WTC11 (cell line): ENCODE measurements around the gene TROAP.
A peak's percentile ranks its signal among the peaks of the same experiment; 100 is the strongest.

Source experiments
- CBFB ChIP-seq: sonication (generic); formaldehyde crosslinking; IDR thresholded peaks from 2 replicates; pipeline ENCODE4 v1.8.1; 2022; ENCODE audit warnings: mild to moderate bottlenecking, low read depth, missing genetic modification reagents
- ZNF416 ChIP-seq: fragments of 250-450 bp; sonication (Bioruptor Pico); IDR thresholded peaks from 2 replicates; pipeline ENCODE4 v1.9.0; 2021; ENCODE audit warnings: mild to moderate bottlenecking, inconsistent platforms
- TF ChIP-seq, protein P1 (sequence below): sonication (generic); formaldehyde crosslinking; conservative IDR thresholded peaks from 2 replicates; pipeline ENCODE4 v1.8.1; 2022; ENCODE audit warnings: mild to moderate bottlenecking, missing genetic modification reagents
- TF ChIP-seq, protein P2 (sequence below): fragments of 200-600 bp; IDR thresholded peaks from 2 replicates; pipeline ENCODE4 v1.8.0; 2022; ENCODE audit warnings: antibody characterized with exemption
- TF ChIP-seq, protein P3 (sequence below): sonication (generic); formaldehyde crosslinking; IDR thresholded peaks from 2 replicates; pipeline ENCODE4 v1.8.1; 2023; ENCODE audit warnings: mild to moderate bottlenecking, missing genetic modification reagents, borderline replicate concordance
- TF ChIP-seq, protein P4 (sequence below): sonication (generic); formaldehyde crosslinking; IDR thresholded peaks from 2 replicates; pipeline ENCODE4 v1.8.0; 2022; ENCODE audit warnings: mild to moderate bottlenecking, missing genetic modification reagents
- TF ChIP-seq, protein P5 (sequence below): sonication (generic); formaldehyde crosslinking; IDR thresholded peaks from 2 replicates; pipeline ENCODE4 v1.8.0; 2023; ENCODE audit warnings: missing genetic modification reagents
- TF ChIP-seq, protein P6 (sequence below): sonication (generic); formaldehyde crosslinking; IDR thresholded peaks from 2 replicates; pipeline ENCODE4 v1.8.0; 2022; ENCODE audit warnings: mild to moderate bottlenecking, missing genetic modification reagents

DNA sequence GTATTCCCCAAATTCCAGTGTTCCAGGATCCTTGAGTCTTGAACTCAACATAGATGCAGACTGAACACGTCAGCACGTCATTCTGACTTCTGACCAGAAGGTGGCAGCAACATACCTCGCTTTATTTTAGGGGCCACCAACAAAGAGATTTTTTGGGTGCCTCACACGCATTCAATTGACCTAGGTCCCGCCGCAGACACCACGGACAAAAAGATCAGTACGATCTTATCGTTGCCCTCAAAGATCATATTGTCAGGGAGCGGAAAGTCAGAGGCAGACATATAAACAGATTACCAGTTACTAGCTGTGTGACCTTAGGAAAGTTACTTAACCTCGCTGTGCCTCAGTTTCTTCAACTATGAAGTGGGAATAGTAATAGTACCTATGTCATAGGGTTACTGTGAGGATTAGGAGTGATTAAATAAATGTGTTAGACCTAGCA is 34.6 kb upstream of the TROAP start:
- TF ChIP-seq, protein P1, sequence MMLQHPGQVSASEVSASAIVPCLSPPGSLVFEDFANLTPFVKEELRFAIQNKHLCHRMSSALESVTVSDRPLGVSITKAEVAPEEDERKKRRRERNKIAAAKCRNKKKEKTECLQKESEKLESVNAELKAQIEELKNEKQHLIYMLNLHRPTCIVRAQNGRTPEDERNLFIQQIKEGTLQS: no peak
- TF ChIP-seq, protein P2, sequence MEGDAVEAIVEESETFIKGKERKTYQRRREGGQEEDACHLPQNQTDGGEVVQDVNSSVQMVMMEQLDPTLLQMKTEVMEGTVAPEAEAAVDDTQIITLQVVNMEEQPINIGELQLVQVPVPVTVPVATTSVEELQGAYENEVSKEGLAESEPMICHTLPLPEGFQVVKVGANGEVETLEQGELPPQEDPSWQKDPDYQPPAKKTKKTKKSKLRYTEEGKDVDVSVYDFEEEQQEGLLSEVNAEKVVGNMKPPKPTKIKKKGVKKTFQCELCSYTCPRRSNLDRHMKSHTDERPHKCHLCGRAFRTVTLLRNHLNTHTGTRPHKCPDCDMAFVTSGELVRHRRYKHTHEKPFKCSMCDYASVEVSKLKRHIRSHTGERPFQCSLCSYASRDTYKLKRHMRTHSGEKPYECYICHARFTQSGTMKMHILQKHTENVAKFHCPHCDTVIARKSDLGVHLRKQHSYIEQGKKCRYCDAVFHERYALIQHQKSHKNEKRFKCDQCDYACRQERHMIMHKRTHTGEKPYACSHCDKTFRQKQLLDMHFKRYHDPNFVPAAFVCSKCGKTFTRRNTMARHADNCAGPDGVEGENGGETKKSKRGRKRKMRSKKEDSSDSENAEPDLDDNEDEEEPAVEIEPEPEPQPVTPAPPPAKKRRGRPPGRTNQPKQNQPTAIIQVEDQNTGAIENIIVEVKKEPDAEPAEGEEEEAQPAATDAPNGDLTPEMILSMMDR: peak; percentile 80
- TF ChIP-seq, protein P3, sequence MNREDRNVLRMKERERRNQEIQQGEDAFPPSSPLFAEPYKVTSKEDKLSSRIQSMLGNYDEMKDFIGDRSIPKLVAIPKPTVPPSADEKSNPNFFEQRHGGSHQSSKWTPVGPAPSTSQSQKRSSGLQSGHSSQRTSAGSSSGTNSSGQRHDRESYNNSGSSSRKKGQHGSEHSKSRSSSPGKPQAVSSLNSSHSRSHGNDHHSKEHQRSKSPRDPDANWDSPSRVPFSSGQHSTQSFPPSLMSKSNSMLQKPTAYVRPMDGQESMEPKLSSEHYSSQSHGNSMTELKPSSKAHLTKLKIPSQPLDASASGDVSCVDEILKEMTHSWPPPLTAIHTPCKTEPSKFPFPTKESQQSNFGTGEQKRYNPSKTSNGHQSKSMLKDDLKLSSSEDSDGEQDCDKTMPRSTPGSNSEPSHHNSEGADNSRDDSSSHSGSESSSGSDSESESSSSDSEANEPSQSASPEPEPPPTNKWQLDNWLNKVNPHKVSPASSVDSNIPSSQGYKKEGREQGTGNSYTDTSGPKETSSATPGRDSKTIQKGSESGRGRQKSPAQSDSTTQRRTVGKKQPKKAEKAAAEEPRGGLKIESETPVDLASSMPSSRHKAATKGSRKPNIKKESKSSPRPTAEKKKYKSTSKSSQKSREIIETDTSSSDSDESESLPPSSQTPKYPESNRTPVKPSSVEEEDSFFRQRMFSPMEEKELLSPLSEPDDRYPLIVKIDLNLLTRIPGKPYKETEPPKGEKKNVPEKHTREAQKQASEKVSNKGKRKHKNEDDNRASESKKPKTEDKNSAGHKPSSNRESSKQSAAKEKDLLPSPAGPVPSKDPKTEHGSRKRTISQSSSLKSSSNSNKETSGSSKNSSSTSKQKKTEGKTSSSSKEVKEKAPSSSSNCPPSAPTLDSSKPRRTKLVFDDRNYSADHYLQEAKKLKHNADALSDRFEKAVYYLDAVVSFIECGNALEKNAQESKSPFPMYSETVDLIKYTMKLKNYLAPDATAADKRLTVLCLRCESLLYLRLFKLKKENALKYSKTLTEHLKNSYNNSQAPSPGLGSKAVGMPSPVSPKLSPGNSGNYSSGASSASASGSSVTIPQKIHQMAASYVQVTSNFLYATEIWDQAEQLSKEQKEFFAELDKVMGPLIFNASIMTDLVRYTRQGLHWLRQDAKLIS (CRISPR knock-in tag): no peak
- TF ChIP-seq ZNF416 (CRISPR knock-in tag): no peak
- TF ChIP-seq, protein P4, sequence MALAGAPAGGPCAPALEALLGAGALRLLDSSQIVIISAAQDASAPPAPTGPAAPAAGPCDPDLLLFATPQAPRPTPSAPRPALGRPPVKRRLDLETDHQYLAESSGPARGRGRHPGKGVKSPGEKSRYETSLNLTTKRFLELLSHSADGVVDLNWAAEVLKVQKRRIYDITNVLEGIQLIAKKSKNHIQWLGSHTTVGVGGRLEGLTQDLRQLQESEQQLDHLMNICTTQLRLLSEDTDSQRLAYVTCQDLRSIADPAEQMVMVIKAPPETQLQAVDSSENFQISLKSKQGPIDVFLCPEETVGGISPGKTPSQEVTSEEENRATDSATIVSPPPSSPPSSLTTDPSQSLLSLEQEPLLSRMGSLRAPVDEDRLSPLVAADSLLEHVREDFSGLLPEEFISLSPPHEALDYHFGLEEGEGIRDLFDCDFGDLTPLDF: no peak
- TF ChIP-seq, protein P5, sequence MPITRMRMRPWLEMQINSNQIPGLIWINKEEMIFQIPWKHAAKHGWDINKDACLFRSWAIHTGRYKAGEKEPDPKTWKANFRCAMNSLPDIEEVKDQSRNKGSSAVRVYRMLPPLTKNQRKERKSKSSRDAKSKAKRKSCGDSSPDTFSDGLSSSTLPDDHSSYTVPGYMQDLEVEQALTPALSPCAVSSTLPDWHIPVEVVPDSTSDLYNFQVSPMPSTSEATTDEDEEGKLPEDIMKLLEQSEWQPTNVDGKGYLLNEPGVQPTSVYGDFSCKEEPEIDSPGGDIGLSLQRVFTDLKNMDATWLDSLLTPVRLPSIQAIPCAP (CRISPR knock-in tag): no peak
- TF ChIP-seq CBFB: no peak
- TF ChIP-seq, protein P6, sequence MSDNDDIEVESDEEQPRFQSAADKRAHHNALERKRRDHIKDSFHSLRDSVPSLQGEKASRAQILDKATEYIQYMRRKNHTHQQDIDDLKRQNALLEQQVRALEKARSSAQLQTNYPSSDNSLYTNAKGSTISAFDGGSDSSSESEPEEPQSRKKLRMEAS (CRISPR knock-in tag): no peak
